Transverse colon (tissue), 4 donors: Measurements from ENCODE around the gene ADGRL2. TPM values are rescaled to one million over a fixed set of nuclear protein-coding genes. Genes with fewer than 3 reads are reported as not detected.

Source experiments
- DNase-seq: peaks from one replicate; pipeline ENCODE4 v3.0.0-alpha.2; 2019
- H3K27ac ChIP-seq, 4 donors: fragments of 200-600 bp; sonication (generic); 2 replicates each; pipeline ENCODE4 v1.5.1; 2016 to 2018; ENCODE audit warnings: inconsistent platforms in 4 of 4
- H3K27me3 ChIP-seq: fragments of 200-600 bp; sonication (generic); 2 replicates; pipeline ENCODE4 v1.5.1; 2017; ENCODE audit warnings: inconsistent platforms
- H3K36me3 ChIP-seq, 4 donors: fragments of 200-600 bp; sonication (generic); 2 replicates each; pipeline ENCODE4 v1.5.1; 2017 to 2019; ENCODE audit warnings: inconsistent platforms in 4 of 4
- H3K4me1 ChIP-seq, 4 donors: fragments of 200-600 bp; sonication (generic); 2 replicates each; pipeline ENCODE4 v1.5.1; 2017 to 2020; ENCODE audit warnings: inconsistent platforms in 4 of 4
- H3K4me3 ChIP-seq, 4 donors: fragments of 200-600 bp; sonication (generic); 1 replicate in 1 of 4; 2 replicates in 3 of 4; pipeline versions ENCODE4 v1.5.1 to v1.6.1; 2017 to 2019; ENCODE audit warnings: inconsistent platforms in 4 of 4
- H3K9me3 ChIP-seq, 2 donors: fragments of 200-600 bp; sonication (generic); 2 replicates each; pipeline ENCODE4 v1.5.1; 2017 to 2019; ENCODE audit warnings: inconsistent platforms in 2 of 2
- EP300 ChIP-seq: sonication (generic); formaldehyde crosslinking; IDR thresholded peaks from one replicate; pipeline ENCODE4 v1.6.1; 2017; ENCODE audit warnings: antibody characterized with exemption, low read depth
- POLR2A ChIP-seq: fragments of 450-650 bp; IDR thresholded peaks from one replicate; pipeline ENCODE4 v1.6.1; 2016; ENCODE audit warnings: antibody characterized with exemption, mild to moderate bottlenecking, moderate library complexity
- POLR2AphosphoS5 ChIP-seq, 3 donors: sonication (generic); formaldehyde crosslinking; IDR thresholded peaks; one replicate each; pipeline ENCODE4 v1.6.1; 2016; ENCODE audit warnings: antibody characterized with exemption in 3 of 3
- WGBS, 2 donors: methylation state at CpG; one replicate each; pipeline ENCODE4 v1.1.5; 2018; ENCODE audit warnings: low coverage in 1 of 2; 5-methylcytosine and 5-hydroxymethylcytosine counted together
- in situ Hi-C, 4 donors: fragments of 200-750 bp; cut with MboI; loops; one replicate each; pipeline versions ENCODE4 v1.15.0 to v1.15.1; 2017; ENCODE audit warnings: low sequenced_read_pairs in 3 of 4, low pct_ligation_motif_present in 1 of 4, low pct_unique_long_range_greater_than_20kb in 1 of 4
- intact Hi-C: fragments of 100-400 bp; cut with DNase I; formaldehyde crosslinking; loops from one replicate; pipeline ENCODE4 v1.15.1; 2023; ENCODE audit warnings: low total_unique reads
- total RNA-seq, 4 donors: library from RNA; depleted of rRNA; stranded (reverse); fragments of >200 nt; gene quantifications; one replicate each; pipeline ENCODE4 v1.1.0, GENCODE V29; 2016
- TF ChIP-seq, protein P1 (sequence below), 5 experiments: fragments of 200-600 bp in 3 of 5; fragments of 450-650 bp in 2 of 5; sonication (generic) in 3 of 5; IDR thresholded peaks; 1 replicate in 2 of 5; 2 replicates in 3 of 5; pipeline ENCODE4 v1.5.1; 2016 to 2017; ENCODE audit warnings: antibody characterized with exemption in 5 of 5, inconsistent platforms in 3 of 5, mild to moderate bottlenecking in 2 of 5, moderate library complexity in 1 of 5

ADGRL2 gene
- total RNA-seq, 4 donors from 2014 or later = 11.5 to 16.5 (median 14.1) TPM

DNA sequence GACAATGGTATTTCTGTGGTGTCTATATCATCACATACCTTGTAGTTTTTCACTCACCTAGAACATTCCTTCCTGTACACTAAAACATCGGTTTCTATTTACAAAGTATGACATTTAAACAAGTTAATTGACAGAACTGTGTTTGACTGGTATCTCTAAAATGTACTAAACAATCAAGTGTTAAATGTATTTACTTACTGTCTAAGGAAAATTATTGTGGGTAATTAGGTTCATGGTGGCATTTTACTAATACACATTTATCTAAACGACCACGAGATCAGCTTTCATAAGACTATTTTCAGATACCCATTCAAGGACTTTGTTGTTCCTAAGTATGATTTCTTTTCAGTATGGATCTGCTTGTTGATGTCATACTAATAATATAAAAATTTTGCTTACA lies 115.2 kb downstream of the ADGRL2 start:
- no peaks in the 10 kb centered on the region for H3K27me3 ChIP-seq
- peaks cover 0 to 10% (median 0%) of the 10 kb centered on the region in 4 donors for H3K4me1 ChIP-seq
- H3K4me3 ChIP-seq = no peak overlapping the region
- H3K27ac ChIP-seq = no peak overlapping the region
- intact Hi-C loops = no loop called here
- TF ChIP-seq POLR2AphosphoS5 (IDR thresholded peaks at IDR 0.05) (no peak), POLR2A (no peak), EP300 (no peak)
- TF ChIP-seq, protein P1, sequence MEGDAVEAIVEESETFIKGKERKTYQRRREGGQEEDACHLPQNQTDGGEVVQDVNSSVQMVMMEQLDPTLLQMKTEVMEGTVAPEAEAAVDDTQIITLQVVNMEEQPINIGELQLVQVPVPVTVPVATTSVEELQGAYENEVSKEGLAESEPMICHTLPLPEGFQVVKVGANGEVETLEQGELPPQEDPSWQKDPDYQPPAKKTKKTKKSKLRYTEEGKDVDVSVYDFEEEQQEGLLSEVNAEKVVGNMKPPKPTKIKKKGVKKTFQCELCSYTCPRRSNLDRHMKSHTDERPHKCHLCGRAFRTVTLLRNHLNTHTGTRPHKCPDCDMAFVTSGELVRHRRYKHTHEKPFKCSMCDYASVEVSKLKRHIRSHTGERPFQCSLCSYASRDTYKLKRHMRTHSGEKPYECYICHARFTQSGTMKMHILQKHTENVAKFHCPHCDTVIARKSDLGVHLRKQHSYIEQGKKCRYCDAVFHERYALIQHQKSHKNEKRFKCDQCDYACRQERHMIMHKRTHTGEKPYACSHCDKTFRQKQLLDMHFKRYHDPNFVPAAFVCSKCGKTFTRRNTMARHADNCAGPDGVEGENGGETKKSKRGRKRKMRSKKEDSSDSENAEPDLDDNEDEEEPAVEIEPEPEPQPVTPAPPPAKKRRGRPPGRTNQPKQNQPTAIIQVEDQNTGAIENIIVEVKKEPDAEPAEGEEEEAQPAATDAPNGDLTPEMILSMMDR (IDR thresholded peaks at IDR 0.05) = no peak
- no peaks in the 10 kb centered on the region for H3K36me3 ChIP-seq
- WGBS, 2 donors = 35 to 50% methylated on average over 3 of the region's 3 CpGs
- in situ Hi-C loops = no loop called here
- no peaks in the 10 kb centered on the region for H3K9me3 ChIP-seq
- no peak for DNase-seq

DNA sequence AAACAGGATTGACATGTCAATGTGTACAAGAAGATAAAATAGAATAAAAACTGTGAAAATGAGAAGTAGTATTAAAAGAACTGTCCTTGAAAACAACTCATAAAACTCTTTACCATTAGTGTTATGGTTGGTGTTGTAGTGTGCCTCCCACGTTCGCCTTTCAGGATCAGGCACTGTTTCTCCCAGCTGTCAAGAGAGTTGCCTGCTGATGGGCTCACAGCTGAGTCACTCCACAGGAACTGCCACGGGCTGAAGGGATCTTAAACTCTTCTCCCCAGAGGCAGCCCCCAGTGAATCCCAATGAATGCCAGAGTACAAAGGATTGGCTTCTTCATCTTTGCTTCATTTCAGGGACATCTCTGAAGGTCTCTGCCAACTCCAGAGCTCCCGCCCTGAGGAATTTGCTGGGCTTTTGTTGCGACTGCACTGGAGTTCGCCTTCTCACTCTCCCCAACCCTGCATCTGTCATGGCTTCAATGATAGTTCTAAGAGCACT lies 119.6 kb downstream of the ADGRL2 start:
- intact Hi-C loops = no loop called here
- WGBS, 2 donors = 68 to 70% methylated on average over 5 to 6 of the region's 6 CpGs
- Histone ChIP-seq H3K27ac (no peak overlapping the region), H3K4me3 (no peak overlapping the region), H3K9me3 (no peaks in the 10 kb centered on the region), H3K36me3 (no peaks in the 10 kb centered on the region), H3K27me3 (no peaks in the 10 kb centered on the region), H3K4me1 (peaks cover 0 to 4% (median 0%) of the 10 kb centered on the region in 4 donors)
- in situ Hi-C loops = no loop called here
- TF ChIP-seq EP300 (no peak), POLR2A (no peak), POLR2AphosphoS5 (IDR thresholded peaks at IDR 0.05) (no peak)
- TF ChIP-seq, protein P1 (IDR thresholded peaks at IDR 0.05) = no peak
- DNase-seq = no peak

DNA sequence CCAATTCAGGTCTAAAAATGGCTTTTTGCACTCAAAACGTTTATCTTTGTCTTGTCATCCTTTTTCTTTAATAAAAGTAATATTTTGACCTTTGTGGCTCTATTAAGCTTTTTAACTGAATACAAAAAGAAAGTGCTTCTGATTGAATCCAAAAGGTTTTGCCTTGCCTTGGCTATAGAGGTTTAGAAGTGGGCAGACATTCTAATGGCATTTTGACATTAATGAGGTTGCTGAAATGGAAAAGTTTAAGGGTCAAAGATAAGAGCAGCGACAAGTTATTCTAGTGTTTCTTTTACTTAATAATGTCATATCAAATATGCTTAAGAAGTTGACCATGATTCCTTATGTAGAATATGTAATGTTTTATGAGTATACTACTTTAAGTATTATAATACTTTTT lies 120.2 kb downstream of the ADGRL2 start:
- no peaks in the 10 kb centered on the region for H3K27me3 ChIP-seq
- intact Hi-C loops = no loop called here
- no peak for DNase-seq
- H3K4me3 ChIP-seq = no peak overlapping the region
- in situ Hi-C loops = no loop called here
- WGBS, 2 donors = 63% methylated on average over 2 of the region's 2 CpGs
- no peak for TF ChIP-seq POLR2AphosphoS5 (IDR thresholded peaks at IDR 0.05)
- H3K9me3 ChIP-seq = no peaks in the 10 kb centered on the region
- H3K4me1 ChIP-seq = peaks cover 0 to 4% (median 0%) of the 10 kb centered on the region in 4 donors
- H3K27ac ChIP-seq = no peak overlapping the region
- no peaks in the 10 kb centered on the region for H3K36me3 ChIP-seq

DNA sequence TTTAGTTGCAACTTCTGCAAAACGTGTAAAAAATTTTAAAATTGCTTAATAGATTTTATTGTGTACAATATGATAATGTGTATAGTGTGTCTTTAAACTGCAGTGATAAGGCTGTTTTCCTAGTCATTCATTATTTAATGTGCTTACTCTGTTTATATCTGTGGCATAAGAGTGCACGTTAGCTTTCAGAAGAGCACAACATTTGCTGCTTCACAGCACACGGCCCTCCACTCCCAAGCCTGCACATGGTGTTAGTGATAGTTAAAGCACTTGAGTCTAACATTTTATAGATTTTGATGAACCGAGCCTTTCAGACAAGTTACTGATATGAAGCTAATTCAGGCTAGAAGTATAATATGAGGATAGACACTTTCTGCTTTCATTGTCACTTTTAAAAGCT lies 120.6 kb downstream of the ADGRL2 start:
- no peaks in the 10 kb centered on the region for H3K36me3 ChIP-seq
- no peak for TF ChIP-seq EP300
- TF ChIP-seq POLR2A = no peak
- TF ChIP-seq, protein P1 (IDR thresholded peaks at IDR 0.05) = no peak
- no peak for TF ChIP-seq POLR2AphosphoS5 (IDR thresholded peaks at IDR 0.05)

More for the DNA sequence above, 120.6 kb downstream of the ADGRL2 start:
- Histone ChIP-seq H3K4me3 (no peak overlapping the region), H3K27me3 (no peaks in the 10 kb centered on the region), H3K9me3 (no peaks in the 10 kb centered on the region), H3K27ac (no peak overlapping the region), H3K4me1 (peaks cover 0 to 4% (median 0%) of the 10 kb centered on the region in 4 donors)
- 50 to 59% methylated on average over 3 to 4 of the region's 4 CpGs for WGBS, 2 donors
- in situ Hi-C loops = no loop called here
- intact Hi-C loops = no loop called here
- DNase-seq = no peak
